Stimulated activated CD4-positive, alpha-beta T cell treated with anti-CD3 and anti-CD28 coated beads, Interleukin-4, amount 100 ng/mL, for 24 hours (primary cell): Measurements from ENCODE around the gene NCAN.
"Not testable (repeated sequence)": the region's sequence is repeated elsewhere in the genome, so short reads cannot be mapped to it uniquely, and the experiment has no call there.

ENCODE experiments used
- DNase-seq: peaks from one replicate; pipeline ENCODE4 v3.0.0-alpha.2; 2020

Gene NCAN

GRCh38 chr19:19226204-19226603, 14.4 kb downstream of the NCAN start:
- no peak for DNase-seq

GRCh38 chr19:19226663-19227062, 14.9 kb downstream of the NCAN start:
- no peak for DNase-seq

- no peak for DNase-seq
Measured at GRCh38 chr19:19227217-19227616, 15.5 kb downstream of the NCAN start.

- no peak for DNase-seq
Measured at GRCh38 chr19:19229701-19230100, 17.9 kb downstream of the NCAN start.

- DNase-seq = no peak
Measured at GRCh38 chr19:19230999-19231398, 19.2 kb downstream of the NCAN start.

GRCh38 chr19:19232261-19232721, 20.5 kb downstream of the NCAN start:
- no peak for DNase-seq

- DNase-seq = no peak
Measured at GRCh38 chr19:19234220-19234816, 22.6 kb downstream of the NCAN start.

- DNase-seq = no peak
Measured at GRCh38 chr19:19236173-19236572, 24.4 kb downstream of the NCAN start.

GRCh38 chr19:19238126-19238894, 26.6 kb downstream of the NCAN start:
- no peak for DNase-seq

GRCh38 chr19:19239675-19240074, 27.9 kb downstream of the NCAN start:
- DNase-seq = no peak

GRCh38 chr19:19240476-19240875, 28.7 kb downstream of the NCAN start:
- no peak for DNase-seq

- DNase-seq = no peak
Measured at GRCh38 chr19:19250196-19250801, 38.5 kb downstream of the NCAN start.

- not testable (repeated sequence) for DNase-seq
Measured at GRCh38 chr19:19253409-19253808, 41.7 kb downstream of the NCAN start.

- DNase-seq = no peak
Measured at GRCh38 chr19:19256072-19256969, 44.6 kb downstream of the NCAN start.

- no peak for DNase-seq
Measured at GRCh38 chr19:19257137-19257536, 45.4 kb downstream of the NCAN start.

GRCh38 chr19:19257836-19258588, 46.3 kb downstream of the NCAN start:
- DNase-seq = no peak

- no peak for DNase-seq
Measured at GRCh38 chr19:19258589-19259338, 47.0 kb downstream of the NCAN start.

GRCh38 chr19:19259741-19260140, 48.0 kb downstream of the NCAN start:
- DNase-seq = no peak

- no peak for DNase-seq
Measured at GRCh38 chr19:19260417-19261214, 48.9 kb downstream of the NCAN start.

GRCh38 chr19:19261350-19262189, 49.8 kb downstream of the NCAN start:
- DNase-seq = no peak
